Jurkat, Clone E6-1 (cell line): ENCODE results near the gene CNTNAP5.
A peak's percentile ranks its signal among the peaks of the same experiment; 100 is the strongest.

Experiments used
- DNase-seq: peaks from one replicate; pipeline ENCODE4 v3.0.0-alpha.2; 2011; ENCODE audit warnings: low read depth, low spot score
- H3K4me3 ChIP-seq: 2 replicates; pipeline ENCODE4 v1.5.1; 2011; ENCODE audit warnings: mild to moderate bottlenecking, low read length, control low read depth, moderate library complexity

CNTNAP5 gene

DNA sequence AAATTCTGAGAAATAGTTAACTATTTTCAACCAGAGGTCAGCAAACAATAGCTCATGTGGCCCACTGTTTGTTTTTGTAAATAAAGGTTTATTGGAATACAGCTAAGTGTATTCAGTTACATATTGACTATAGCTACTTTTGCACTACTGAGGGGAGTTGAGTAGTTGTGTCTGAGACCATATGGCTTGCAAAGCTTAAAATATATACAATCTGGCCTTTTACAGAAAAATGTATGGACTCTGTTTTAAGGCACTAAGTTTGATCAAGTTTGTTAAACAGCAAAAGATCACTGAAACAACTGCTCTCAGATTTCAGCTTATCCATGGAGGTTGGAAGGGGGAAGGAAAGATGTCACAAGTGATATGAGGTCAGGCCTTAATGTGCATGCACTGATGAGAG lies 667.1 kb downstream of the CNTNAP5 start:
- H3K4me3 ChIP-seq, result no peak overlapping the region
- DNase-seq, result no peak

DNA sequence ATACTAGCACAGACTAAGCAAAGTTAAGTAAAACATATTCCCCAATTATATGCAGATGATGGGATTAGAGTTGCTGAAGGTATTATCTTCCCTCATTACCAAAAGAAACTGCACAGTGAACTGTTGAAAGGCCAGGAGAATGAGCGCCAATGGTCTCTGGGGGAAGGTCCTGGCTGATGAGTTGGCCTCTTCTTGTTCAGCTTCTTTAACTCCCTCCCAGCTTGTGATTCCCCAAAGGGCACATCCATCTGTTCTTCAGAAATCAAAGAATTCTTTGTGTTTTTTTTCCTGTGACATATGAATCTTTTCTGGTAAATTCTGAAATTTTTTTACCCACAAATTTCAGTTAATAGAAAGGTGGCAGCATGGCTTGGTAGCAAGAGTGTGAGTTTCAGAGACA lies 667.6 kb downstream of the CNTNAP5 start:
- no peak for DNase-seq
- H3K4me3 ChIP-seq, result no peak overlapping the region

DNA sequence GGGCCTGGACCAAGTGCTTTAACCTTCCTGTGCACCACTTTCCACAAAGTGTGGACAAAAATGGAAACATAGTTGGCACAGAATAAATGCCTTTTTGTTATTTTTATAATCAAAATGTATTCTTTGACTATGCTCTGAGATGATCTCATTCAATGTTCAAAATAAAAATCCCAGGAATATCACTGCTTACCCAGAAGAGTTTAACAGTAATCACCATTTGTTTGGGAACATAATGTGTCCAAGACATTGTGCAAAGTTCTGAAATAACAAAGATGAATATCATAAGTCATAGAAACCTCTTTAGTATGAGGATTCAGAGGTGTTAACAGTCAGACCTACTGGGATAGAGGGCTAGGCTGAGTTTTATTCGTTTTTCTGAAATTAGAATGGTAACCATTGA lies 668.1 kb downstream of the CNTNAP5 start:
- DNase-seq, result no peak
- no peak overlapping the region for H3K4me3 ChIP-seq

DNA sequence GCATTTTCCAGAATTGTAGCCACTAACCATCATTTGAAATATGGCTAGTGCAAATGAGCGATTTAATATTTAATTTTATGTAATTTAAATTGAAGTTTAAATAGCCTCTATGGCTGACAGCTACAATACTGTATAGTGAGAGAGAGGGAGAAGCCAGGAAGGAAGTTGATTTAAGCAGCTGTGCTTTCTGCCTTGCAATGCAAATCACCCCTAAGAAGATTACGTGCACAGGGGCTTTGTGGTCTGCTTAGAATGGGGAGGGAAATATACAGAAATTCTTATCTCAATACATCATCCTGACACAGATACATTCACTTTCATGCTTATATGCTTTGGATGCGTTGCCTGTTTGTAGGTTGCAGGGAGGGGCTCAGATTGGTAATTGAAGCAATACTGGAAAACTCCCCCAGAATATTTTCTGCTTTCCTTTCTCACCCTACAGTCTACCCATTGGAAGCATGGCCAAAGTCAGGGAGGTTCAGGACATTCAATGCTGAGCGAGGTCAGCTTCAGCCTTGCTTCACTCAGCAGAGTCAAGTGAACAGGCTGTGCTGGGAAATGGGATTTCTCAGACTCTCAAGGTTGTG lies 674.0 kb downstream of the CNTNAP5 start:
- DNase-seq, result peak; percentile 70
- no peak overlapping the region for H3K4me3 ChIP-seq

DNA sequence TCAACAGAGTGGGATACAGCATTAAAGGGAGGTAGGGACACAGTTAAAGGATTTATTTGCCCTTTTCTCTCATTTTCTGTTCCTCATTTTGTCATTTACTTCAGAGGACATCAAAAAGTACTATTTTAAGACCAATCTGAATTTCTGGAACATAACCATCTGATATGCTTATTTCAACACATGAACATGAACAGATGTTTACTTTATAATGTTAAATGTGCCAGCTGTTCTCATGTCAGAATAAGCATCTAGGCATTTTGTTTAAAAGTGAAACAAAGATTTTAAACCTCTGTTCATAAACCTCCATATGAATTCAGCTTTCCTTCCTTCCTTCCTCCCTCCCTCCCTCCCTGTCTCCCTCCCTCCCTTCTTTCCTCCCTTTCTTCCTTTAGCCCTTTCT lies 677.7 kb downstream of the CNTNAP5 start:
- H3K4me3 ChIP-seq, result no peak overlapping the region
- DNase-seq, result no peak

DNA sequence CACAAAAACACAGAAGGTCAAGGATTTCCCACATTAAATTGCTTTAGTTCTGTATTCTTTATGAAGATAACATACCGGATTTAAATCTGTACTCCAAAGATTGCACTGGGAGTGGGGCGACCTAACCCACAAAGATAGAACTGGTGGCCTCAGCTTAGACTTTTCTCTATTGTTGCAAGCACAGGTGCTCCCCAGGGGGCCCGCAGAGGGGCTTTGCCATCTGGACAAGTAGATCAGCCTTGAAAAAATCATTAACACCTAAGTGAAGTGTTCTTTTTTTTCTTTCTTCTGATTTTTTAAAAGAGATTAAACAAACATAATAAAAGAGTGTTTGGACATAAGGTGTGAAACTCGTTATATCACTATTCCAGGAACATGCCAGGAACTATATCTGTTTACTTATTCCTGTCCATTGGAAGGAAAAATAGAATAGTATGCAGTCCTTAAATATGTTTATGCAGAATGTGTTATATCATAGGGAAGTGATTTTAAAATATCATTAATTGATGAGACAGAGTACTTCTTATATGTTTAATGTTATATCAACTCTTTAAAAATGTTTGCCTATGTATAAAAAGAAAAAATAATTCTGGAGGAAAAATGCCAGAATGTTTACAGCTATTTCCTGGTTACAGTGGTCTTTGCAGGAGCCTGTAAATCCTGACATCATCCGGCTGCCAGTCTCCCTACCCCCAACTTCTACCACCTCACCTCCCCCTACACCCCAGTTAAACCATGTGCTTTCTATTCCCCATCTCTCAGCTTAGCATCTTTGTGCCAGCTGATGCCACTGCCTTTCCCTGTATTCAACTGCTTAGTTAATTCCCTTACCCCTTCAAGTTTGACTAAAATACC lies 679.2 kb downstream of the CNTNAP5 start:
- DNase-seq, result no peak
- H3K4me3 ChIP-seq, result no peak overlapping the region

DNA sequence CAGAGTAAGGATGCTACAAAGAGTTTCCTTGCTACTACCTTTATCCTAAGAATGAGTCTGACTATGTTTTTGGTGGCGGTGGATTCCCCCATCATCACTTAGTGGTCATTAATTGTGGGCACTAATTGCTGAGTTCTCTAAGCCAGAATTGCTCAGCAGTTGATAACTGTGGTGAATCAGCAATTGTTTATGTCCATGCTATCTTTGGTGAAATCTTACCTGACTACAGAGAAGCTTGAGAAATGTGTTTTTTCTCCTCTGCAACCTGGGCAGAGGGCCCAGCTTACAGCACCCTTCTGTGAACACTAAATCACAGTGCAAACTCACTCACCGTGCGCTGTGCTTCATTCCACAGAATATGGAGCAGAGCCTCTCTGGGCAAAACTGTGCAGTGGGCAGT lies 683.6 kb downstream of the CNTNAP5 start:
- no peak overlapping the region for H3K4me3 ChIP-seq
- no peak for DNase-seq

DNA sequence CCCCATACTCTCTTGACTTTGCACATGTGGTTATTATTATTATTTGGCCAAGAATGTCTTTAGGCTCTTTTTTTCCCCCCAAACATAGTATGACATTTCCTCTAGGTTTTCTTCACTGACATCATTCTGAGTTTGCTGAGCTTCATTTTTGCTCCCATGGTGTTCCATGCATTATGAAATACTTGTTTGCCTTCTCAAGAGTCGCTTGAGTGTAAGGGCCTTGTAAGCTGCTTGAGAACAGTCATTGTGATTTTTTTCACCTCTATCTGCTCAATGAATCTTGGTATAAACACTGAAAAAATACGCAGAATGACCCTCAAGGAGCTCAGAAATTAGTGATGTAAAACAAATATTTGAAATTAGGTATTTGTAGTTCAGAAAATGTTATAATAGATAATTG lies 688.9 kb downstream of the CNTNAP5 start:
- no peak for DNase-seq

DNA sequence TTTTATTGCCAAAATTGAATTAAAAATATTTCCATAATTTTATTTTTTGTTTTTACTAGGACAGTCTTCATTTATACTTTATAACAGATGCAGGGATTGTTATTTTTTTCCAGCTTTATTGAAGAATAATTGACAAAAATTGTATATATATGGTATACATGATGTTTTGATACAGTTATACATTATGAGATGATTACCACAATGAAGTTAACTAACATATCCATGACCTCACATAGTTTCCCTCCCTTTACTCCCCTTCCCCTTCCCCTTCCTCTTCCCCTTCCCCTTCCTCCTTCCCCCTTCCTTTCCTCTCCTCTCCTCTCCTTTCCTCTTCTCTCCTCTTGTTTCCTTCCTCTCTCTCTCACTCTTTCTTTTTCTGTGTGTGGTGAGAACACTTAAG lies 700.1 kb downstream of the CNTNAP5 start:
- no peak overlapping the region for H3K4me3 ChIP-seq
- DNase-seq, result no peak

More for the DNA sequence above, 688.9 kb downstream of the CNTNAP5 start:
- no peak overlapping the region for H3K4me3 ChIP-seq

DNA sequence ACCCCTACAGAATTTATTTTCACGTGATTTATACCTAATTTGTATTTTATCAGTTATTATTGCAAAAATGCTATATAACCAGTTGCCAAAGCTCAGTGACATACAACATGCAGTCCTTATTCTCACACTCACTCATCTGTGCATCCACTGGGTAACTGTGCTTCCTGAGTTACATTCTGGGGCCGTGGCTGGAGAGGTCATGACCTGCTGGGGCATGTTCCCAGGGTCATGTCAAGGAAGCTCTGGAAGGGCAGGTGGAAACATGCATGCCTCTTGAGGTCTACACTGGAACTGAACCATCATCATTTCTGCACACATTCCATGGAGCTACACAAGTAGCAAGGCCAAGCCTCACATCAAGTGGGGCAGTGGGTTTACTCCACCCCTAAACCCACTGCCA lies 715.5 kb downstream of the CNTNAP5 start:
- DNase-seq, result no peak
- no peak overlapping the region for H3K4me3 ChIP-seq

DNA sequence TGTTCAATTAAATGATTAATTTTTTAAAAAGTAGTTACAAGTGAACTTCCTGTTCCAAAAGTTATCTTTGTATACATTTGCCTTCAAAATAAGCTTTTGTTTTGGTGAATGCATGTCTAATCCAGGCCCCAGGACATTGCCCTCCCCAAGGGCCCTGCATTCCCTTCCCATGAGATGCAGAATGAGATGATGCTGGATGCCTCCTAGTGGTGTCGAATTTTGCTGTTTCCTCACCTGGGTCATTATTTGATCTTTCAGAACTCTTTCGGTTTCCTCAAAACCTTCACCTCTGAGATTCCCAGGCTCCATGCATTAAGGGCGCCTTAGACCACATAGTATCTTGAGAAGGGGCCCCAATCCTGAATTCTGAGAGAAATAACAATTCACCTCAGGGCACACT lies 728.8 kb downstream of the CNTNAP5 start:
- no peak overlapping the region for H3K4me3 ChIP-seq
- no peak for DNase-seq

DNA sequence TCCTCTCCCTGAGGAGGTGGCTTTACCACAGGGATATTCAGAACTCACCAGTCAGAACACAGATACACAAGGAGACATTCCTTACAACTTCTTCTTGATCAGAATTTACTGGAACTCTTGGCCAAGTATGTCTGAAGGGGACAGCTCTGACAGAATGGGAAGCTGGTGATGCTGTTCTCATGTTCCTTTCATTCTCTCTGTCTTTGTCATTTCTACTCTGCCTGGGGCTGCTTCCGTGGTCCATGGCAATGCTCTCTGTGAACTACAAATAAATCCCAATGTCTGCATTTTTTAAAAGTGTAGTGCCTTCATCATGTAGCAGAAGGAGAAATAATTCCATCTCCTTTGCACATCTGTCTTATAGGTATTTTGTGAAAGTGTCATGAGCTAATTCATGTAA lies 730.3 kb downstream of the CNTNAP5 start:
- DNase-seq, result no peak

DNA sequence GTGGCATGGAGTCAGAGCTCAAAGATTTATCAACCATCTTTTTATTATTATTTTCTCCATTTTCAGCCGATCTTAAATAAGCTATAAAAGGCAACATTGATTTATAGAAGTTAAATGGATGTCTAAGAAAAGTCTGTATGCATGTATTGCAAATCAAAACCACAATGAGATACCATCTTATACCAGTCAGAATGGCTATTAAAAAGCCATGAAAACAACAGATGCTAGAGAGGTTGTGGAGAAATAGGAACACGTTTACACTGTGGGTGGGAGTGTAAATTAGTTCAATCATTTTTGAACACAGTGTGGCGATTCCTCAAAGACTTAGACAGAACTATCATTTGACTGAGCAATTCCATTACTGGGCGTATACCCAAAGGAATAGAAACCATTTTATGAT lies 731.0 kb downstream of the CNTNAP5 start:
- no peak overlapping the region for H3K4me3 ChIP-seq
- DNase-seq, result no peak

More for the DNA sequence above, 730.3 kb downstream of the CNTNAP5 start:
- no peak overlapping the region for H3K4me3 ChIP-seq

DNA sequence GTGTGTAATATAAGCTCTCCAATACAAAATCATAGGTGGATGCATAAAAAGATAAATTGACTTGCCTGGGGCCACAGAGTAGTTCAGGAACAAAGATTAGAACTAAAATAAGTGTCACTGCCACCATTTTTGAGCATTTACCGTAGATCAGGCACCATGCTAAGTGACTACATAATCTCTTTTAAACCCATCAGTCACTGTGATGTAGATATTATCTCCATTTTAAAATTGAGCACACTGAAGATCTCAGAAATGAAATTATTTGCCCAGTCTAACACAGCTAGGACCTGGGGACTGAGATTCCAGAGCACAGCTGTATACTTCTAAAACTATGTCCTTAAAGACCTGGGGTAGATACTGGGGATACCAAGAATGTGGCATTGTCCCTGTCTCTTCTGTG lies 737.3 kb downstream of the CNTNAP5 start:
- DNase-seq, result no peak
- no peak overlapping the region for H3K4me3 ChIP-seq

DNA sequence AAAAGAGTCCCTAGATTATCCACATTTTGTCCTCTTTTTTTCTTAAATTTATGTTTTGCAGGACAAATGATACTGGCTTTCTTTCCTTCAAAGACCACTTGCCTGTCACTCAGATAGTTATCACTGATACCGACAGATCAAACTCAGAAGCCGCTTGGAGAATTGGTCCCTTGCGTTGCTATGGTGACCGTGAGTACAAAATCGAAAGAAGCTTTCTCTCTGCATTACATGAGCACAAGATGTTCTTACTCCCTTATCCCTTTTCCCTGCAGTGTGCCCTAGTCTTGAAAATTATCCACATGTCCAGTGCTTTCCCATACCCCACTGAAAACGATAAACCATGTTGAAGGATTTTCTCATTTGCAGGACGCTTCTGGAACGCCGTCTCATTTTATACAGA lies 738.5 kb downstream of the CNTNAP5 start:
- no peak overlapping the region for H3K4me3 ChIP-seq
- DNase-seq, result no peak

DNA sequence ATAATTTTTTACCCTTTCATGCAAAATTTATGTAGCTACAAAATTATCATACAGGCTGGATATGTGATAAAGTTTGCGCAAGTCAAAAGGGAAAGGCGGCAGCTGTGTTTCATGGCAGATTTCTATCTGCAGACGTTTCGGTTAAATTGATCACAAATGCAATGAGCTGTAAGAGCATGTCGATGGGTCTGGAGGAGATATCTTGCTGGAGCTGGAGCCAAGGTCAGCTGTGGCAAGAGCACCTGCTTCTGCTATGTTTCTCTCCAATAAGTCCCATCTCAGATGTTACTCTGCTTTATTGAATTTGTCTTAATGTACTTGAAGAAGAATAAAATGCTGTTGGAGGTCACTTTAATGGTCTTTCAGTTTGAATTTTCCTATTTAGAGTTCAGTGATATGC lies 749.7 kb downstream of the CNTNAP5 start:
- no peak for DNase-seq
- H3K4me3 ChIP-seq, result no peak overlapping the region

DNA sequence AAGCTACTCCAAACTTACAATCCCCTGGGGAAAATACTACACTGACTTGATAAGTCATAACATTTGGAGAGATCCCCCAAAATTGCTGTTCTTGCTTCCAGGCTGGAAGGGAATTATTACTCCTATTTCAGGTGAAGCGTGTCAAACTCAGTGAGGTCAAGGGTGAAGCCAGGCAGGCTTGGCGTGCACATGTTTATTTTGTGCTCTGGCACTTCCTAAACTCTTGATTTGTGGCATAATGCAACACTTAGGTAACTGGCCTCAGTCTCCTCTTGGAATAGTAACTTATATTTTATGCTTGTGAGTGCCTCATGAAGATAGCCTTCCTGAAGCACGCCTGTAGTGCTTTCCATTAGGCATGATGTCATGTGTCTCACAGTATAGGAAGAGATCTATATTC lies 751.2 kb downstream of the CNTNAP5 start:
- H3K4me3 ChIP-seq, result no peak overlapping the region
- no peak for DNase-seq

DNA sequence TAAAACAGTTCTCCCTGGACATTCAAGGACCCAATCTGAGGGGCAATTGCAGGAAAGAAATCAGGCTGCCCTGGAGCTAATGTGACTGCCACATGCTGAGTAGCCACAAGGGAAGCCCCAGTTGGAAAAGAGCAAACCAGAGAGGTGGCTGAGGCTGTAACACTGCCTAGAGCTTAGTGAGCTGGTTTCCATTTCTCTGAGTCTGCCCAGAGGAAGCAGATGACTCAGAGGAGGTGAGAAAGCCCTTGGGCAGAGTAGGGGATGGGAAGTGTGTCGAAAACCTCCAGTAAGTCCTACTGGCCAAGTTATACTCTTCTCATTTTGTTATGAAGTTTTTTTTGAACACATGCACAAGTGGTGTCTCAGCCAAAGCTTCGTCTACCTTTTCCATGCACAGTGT lies 753.0 kb downstream of the CNTNAP5 start:
- no peak overlapping the region for H3K4me3 ChIP-seq
- no peak for DNase-seq

DNA sequence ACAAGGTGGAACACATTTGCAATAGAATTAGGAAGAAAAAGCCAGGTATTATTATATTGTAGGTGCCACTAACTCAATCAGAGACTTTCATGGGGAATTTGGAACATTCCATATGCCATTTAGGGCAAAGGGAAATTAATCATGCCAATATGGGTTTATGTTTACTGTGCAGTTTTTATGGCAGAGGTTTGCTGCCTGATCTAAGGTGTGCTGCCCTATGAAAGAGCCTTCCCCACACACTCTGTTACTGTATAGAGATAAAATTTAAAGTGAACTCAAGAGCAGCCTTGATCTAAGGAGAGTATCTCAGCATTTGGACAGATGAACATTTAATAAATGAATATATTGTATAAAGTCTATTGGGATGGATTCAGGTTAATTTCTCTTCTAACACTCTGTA lies 771.6 kb downstream of the CNTNAP5 start:
- DNase-seq, result no peak
- H3K4me3 ChIP-seq, result no peak overlapping the region

DNA sequence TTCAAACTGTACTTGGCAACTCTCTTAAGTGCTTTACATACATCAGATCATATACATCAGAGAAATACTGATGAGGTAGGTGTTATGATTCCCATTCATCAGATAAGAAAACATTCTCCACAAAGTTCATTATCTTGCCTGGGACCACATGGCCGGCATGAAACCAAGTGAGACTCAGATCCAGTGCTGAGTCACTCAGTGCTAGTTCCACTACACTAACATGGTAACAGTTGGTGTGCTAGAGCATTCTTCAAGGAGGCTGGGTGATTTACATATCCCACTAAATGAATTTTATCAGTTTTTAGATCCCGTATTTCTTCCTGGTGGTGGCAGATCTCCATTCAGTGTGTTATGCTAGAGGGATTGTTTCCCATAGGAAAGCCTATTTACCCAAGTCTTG lies 772.0 kb downstream of the CNTNAP5 start:
- H3K4me3 ChIP-seq, result no peak overlapping the region
- DNase-seq, result no peak

DNA sequence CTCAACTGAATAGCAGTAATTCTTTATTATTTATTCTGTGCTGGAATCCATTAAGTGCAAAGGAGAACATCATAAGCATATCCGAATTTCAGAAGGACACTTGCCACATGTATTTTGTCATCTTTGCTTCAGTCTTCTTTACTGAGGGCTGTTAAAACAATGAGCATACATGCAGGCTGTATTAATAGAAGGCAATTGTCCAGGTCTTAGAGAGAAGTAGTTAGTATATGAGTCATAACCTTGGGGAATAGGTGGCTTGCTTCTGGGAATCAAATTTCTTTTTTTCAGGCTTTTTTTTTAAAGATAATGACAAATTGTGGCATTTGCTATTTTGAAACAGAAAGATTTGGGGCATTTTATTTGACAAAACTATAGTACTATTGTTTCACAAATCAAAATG lies 773.5 kb downstream of the CNTNAP5 start:
- DNase-seq, result no peak
- no peak overlapping the region for H3K4me3 ChIP-seq
